ENCODE results near the gene MMP24. TPM values are rescaled to one million over a fixed set of nuclear protein-coding genes. Genes with fewer than 3 reads are reported as not detected.

Gene MMP24
- total RNA-seq, 1 experiment from 2014 or later = 23.0 TPM

GRCh38 chr20:35293303-35294292, 67.1 kb downstream of the MMP24 start:
- H3K56ac ChIP-seq (ENCODE audit: insufficient read length, low read depth, low read length) = no peak overlapping the region
- no peak overlapping the region for H3K4me2 ChIP-seq (ENCODE audit: insufficient read depth, insufficient read length, low read length)
- WGBS (ENCODE audit: extremely low coverage, insufficient read length, low lambda C conversion rate) = no CpG with 5 or more reads among the region's 19 CpGs

More at GRCh38 chr20:35293303-35294292, 67.1 kb downstream of the MMP24 start:
- H2BK12ac ChIP-seq (ENCODE audit: insufficient read length, low read depth, low read length) = no peak overlapping the region
- Mint-ChIP-seq H3K27ac (no peak overlapping the region), H3K36me3 (ENCODE audit: insufficient read depth in 1 of 3, low read depth in 3 of 3) (no peaks in the 10 kb centered on the region; a peak in 1 of 7 replicates), H3K27me3 (ENCODE audit: low read depth) (peaks cover 12% of the 10 kb centered on the region), H3K4me1 (peaks cover 3 to 4% of the 10 kb centered on the region in 2 experiments; a peak in 2 of 4 replicates), H3K9me3 (no peaks in the 10 kb centered on the region), H3K4me3 (no peak overlapping the region)
- H2AFZ ChIP-seq (ENCODE audit: low read length) = no peak overlapping the region
- H3K9ac ChIP-seq (ENCODE audit: extremely low read depth, insufficient read length, low read length) = no peak overlapping the region
- no peak overlapping the region for H4K5ac ChIP-seq (ENCODE audit: insufficient read length, low read depth, low read length)
- no peaks in the 10 kb centered on the region for H3K79me2 ChIP-seq (ENCODE audit: insufficient read depth, low read length)
- H2BK5ac ChIP-seq (ENCODE audit: insufficient read length, low read length) = no peak overlapping the region
- no peaks in the 10 kb centered on the region for H3K9me3 ChIP-seq (ENCODE audit: control insufficient read depth, low read depth, low read length)
- H3K14ac ChIP-seq (ENCODE audit: insufficient read depth, low read length) = no peak overlapping the region
- H4K8ac ChIP-seq (replicated peaks; ENCODE audit: insufficient read length, low read depth, low read length) = no peak overlapping the region
- no peak overlapping the region for H2BK20ac ChIP-seq (ENCODE audit: low read depth, low read length, poor library complexity, severe bottlenecking)
- no peak overlapping the region for H3T11ph ChIP-seq (ENCODE audit: low read length)
- H3K4ac ChIP-seq (ENCODE audit: low read depth, low read length) = no peak overlapping the region
- no peak overlapping the region for H3K23ac ChIP-seq (ENCODE audit: insufficient read length, low read depth, low read length)
- no peak for DNase-seq
- no peaks in the 10 kb centered on the region for H3K23me2 ChIP-seq (ENCODE audit: insufficient read length, low read depth, low read length, poor library complexity, severe bottlenecking)
- no peak overlapping the region for H4K91ac ChIP-seq (ENCODE audit: insufficient read length, low read depth, low read length)
- H3K27ac ChIP-seq (ENCODE audit: insufficient read length, low read depth, low read length) = no peak overlapping the region
- H3K79me1 ChIP-seq (ENCODE audit: insufficient read depth, low read depth, low read length, poor library complexity, severe bottlenecking) = no peaks in the 10 kb centered on the region
- H3K4me1 ChIP-seq (ENCODE audit: insufficient read depth, low read length) = no peaks in the 10 kb centered on the region; the same call in 1 of the 2 replicates
- no peak overlapping the region for H3K18ac ChIP-seq (ENCODE audit: insufficient read length, low read depth, low read length)
- no peaks in the 10 kb centered on the region for H4K20me1 ChIP-seq (ENCODE audit: control insufficient read depth, insufficient read depth, insufficient read length)
- H2BK15ac ChIP-seq (ENCODE audit: low read depth, low read length) = no peak overlapping the region
- no peaks in the 10 kb centered on the region for H3K27me3 ChIP-seq (ENCODE audit: insufficient read depth, low read length)
- TF ChIP-seq CTCF (conservative IDR thresholded peaks at IDR 0.05) = no peak
- no peak overlapping the region for H2AK5ac ChIP-seq (ENCODE audit: insufficient read length, low read length)
- no peak overlapping the region for H2BK120ac ChIP-seq (ENCODE audit: low read depth, low read length, poor library complexity, severe bottlenecking)
